CD14-positive monocyte (primary cell): ENCODE measurements around the gene PTPRE. TPM values are rescaled to one million over a fixed set of nuclear protein-coding genes. Genes with fewer than 3 reads are reported as not detected.

Experiments used
- DNase-seq, 3 donors: peaks; one replicate each; pipeline ENCODE4 v3.0.0-alpha.2; 2011 to 2022
- H2AFZ ChIP-seq: 2 replicates; pipeline ENCODE4 v1.6.0; 2012; ENCODE audit warnings: mild to moderate bottlenecking, low read depth, low read length, inconsistent platforms; ENCODE audit not compliant: insufficient read depth, poor library complexity, severe bottlenecking
- H3K27ac ChIP-seq, 2 donors: 1 replicate in 1 of 2; 2 replicates in 1 of 2; pipeline ENCODE4 v1.5.1; 2012 to 2013; ENCODE audit warnings: low read length in 2 of 2, control low read depth in 1 of 2, inconsistent platforms in 1 of 2, low read depth in 1 of 2, mild to moderate bottlenecking in 1 of 2
- H3K27me3 ChIP-seq, 2 donors: one replicate each; pipeline versions ENCODE4 v1.6.0 to v1.6.1; 2011 to 2013; ENCODE audit warnings: low read length in 2 of 2; ENCODE audit not compliant: control insufficient read depth in 2 of 2, insufficient read depth in 2 of 2
- H3K36me3 ChIP-seq, 2 donors: replicated peaks in 1 of 2; 1 replicate in 1 of 2; 2 replicates in 1 of 2; pipeline versions ENCODE4 v1.5.1 to v1.6.1; 2012 to 2013; ENCODE audit warnings: low read length in 2 of 2, control low read depth in 1 of 2, inconsistent platforms in 1 of 2, mild to moderate bottlenecking in 1 of 2; ENCODE audit not compliant: insufficient read depth in 2 of 2, control insufficient read depth in 1 of 2
- H3K4me1 ChIP-seq, 2 donors: 1 replicate in 1 of 2; 2 replicates in 1 of 2; pipeline versions ENCODE4 v1.5.1 to v1.6.1; 2012 to 2013; ENCODE audit warnings: low read length in 2 of 2, control low read depth in 1 of 2, inconsistent platforms in 1 of 2, mild to moderate bottlenecking in 1 of 2, moderate library complexity in 1 of 2; ENCODE audit not compliant: insufficient read depth in 2 of 2, control insufficient read depth in 1 of 2
- H3K4me2 ChIP-seq: replicated peaks from 2 replicates; pipeline ENCODE3; 2012; ENCODE audit warnings: low read length, moderate library complexity, mild to moderate bottlenecking; ENCODE audit not compliant: poor library complexity, severe bottlenecking; ENCODE audit errors: extremely low read depth
- H3K4me3 ChIP-seq, 3 experiments: fragments of 200-600 bp in 1 of 3; sonication (generic) in 1 of 3; replicated peaks in 1 of 3; 1 replicate in 2 of 3; 2 replicates in 1 of 3; pipeline ENCODE4 v1.5.1; 2011 to 2013; ENCODE audit warnings: low read length in 3 of 3, mild to moderate bottlenecking in 3 of 3, control low read depth in 2 of 3, low read depth in 2 of 3, inconsistent platforms in 1 of 3, moderate library complexity in 1 of 3
- H3K79me2 ChIP-seq: 2 replicates; pipeline ENCODE4 v1.6.0; 2012; ENCODE audit warnings: mild to moderate bottlenecking, control low read depth, inconsistent platforms, low read length, moderate library complexity; ENCODE audit not compliant: insufficient read depth
- H3K9ac ChIP-seq: 2 replicates; pipeline ENCODE4 v1.6.0; 2017; ENCODE audit warnings: low read length, mild to moderate bottlenecking; ENCODE audit not compliant: insufficient read depth, poor library complexity, severe bottlenecking
- H3K9me3 ChIP-seq, 2 donors: replicated peaks in 1 of 2; 1 replicate in 1 of 2; 2 replicates in 1 of 2; pipeline versions ENCODE4 v1.5.1 to v1.6.1; 2012 to 2013; ENCODE audit warnings: low read length in 2 of 2, control low read depth in 1 of 2; ENCODE audit not compliant: control insufficient read depth in 1 of 2, insufficient read depth in 1 of 2
- H4K20me1 ChIP-seq: 2 replicates; pipeline ENCODE4 v1.6.0; 2012; ENCODE audit warnings: mild to moderate bottlenecking, low read length, control low read depth, moderate library complexity; ENCODE audit not compliant: insufficient read depth
- H3K27ac Mint-ChIP-seq, 7 donors: one replicate each; pipeline ENCODE4 v1.8.0; 2020; ENCODE audit warnings: mild to moderate bottlenecking in 7 of 7, mixed read lengths in 7 of 7, moderate library complexity in 6 of 7, inconsistent platforms in 2 of 7
- H3K27me3 Mint-ChIP-seq, 3 donors: one replicate each; pipeline ENCODE4 v1.8.0; 2021 to 2022; ENCODE audit warnings: low read depth in 3 of 3, mild to moderate bottlenecking in 3 of 3, mixed read lengths in 3 of 3, moderate library complexity in 3 of 3, inconsistent platforms in 1 of 3
- H3K36me3 Mint-ChIP-seq, 2 donors: one replicate each; pipeline ENCODE4 v1.8.0; 2020; ENCODE audit warnings: mixed read lengths in 2 of 2, inconsistent platforms in 1 of 2, mild to moderate bottlenecking in 1 of 2
- H3K4me1 Mint-ChIP-seq: one replicate; pipeline ENCODE4 v1.8.0; 2020; ENCODE audit warnings: mild to moderate bottlenecking, mixed read lengths
- H3K4me3 Mint-ChIP-seq, 2 donors: one replicate each; pipeline ENCODE4 v1.8.0; 2020; ENCODE audit warnings: mild to moderate bottlenecking in 2 of 2, mixed read lengths in 2 of 2, moderate library complexity in 1 of 2
- H3K9me3 Mint-ChIP-seq, 7 donors: one replicate each; pipeline ENCODE4 v1.8.0; 2020 to 2022; ENCODE audit warnings: mixed read lengths in 7 of 7, mild to moderate bottlenecking in 6 of 7, moderate library complexity in 6 of 7, inconsistent platforms in 2 of 7
- CTCF ChIP-seq: fragments of 200-600 bp; IDR thresholded peaks from one replicate; pipeline ENCODE4 v1.8.0; 2022; ENCODE audit warnings: antibody characterized with exemption, mild to moderate bottlenecking
- WGBS: methylation state at CpG from one replicate; pipeline ENCODE4 v1.1.5; 2013; ENCODE audit warnings: missing lambda C conversion rate; ENCODE audit not compliant: insufficient coverage; 5-methylcytosine and 5-hydroxymethylcytosine counted together
- intact Hi-C, 2 donors: fragments of 100-400 bp; cut with micrococcal nuclease; formaldehyde crosslinking; loops; one replicate each; pipeline versions ENCODE4 v1.15.0 to v1.15.1; 2023
- polyA plus RNA-seq, 3 donors: library from polyadenylated mRNA; depleted of rRNA in 1 of 3; unstranded in 2 of 3; stranded (reverse) in 1 of 3; fragments of 300-500 nt in 2 of 3; fragments of >200 nt in 1 of 3; fragmentation: Illumina TruSeq in 2 of 3; gene quantifications; 1 replicate in 2 of 3; 2 replicates in 1 of 3; pipeline ENCODE4 v1.2.3, GENCODE V29; 2012 to 2021

PTPRE gene
- polyA plus RNA-seq, 3 donors, result 95.2 to 271 (median 125) TPM

- Histone ChIP-seq H3K4me3 (no peak overlapping the region), H3K9ac (no peak overlapping the region), H3K9me3 (no peaks in the 10 kb centered on the region), H4K20me1 (peaks cover 34% of the 10 kb centered on the region), H3K79me2 (peaks cover 50% of the 10 kb centered on the region), H3K36me3 (no peaks in the 10 kb centered on the region), H3K27ac (peak overlapping the region in 1 of 2 donors; percentile 72), H3K4me1 (peaks cover 71 to 83% of the 10 kb centered on the region in 2 donors), H3K4me2 (no peak overlapping the region), H2AFZ (no peak overlapping the region), H3K27me3 (no peaks in the 10 kb centered on the region)
- TF ChIP-seq CTCF, result no peak
- 42% methylated on average over 5 of the region's 7 CpGs for WGBS
- H3K4me3 Mint-ChIP-seq, result no peak overlapping the region
- H3K27me3 Mint-ChIP-seq, result peaks cover 0 to 1% (median 0%) of the 10 kb centered on the region in 3 donors
- intact Hi-C loops, result loop anchor here in 1 of 2 donors (5.0 kb wide), 1 partner anchor 86 kb away; no protein-coding TSS in a partner anchor
- peaks cover 0 to 6% (median 2%) of the 10 kb centered on the region in 7 donors for H3K9me3 Mint-ChIP-seq
- H3K27ac Mint-ChIP-seq, result peak overlapping the region in 5 of 7 donors; percentile 69 to 95 (median 78)
- peak; percentile 38 to 72 (median 40) for DNase-seq
- H3K36me3 Mint-ChIP-seq, result peaks cover 11 to 12% of the 10 kb centered on the region in 2 donors
- peaks cover 82% of the 10 kb centered on the region for H3K4me1 Mint-ChIP-seq
Observed at GRCh38 chr10:127976286-127976685, 69.4 kb downstream of the PTPRE start.

DNA sequence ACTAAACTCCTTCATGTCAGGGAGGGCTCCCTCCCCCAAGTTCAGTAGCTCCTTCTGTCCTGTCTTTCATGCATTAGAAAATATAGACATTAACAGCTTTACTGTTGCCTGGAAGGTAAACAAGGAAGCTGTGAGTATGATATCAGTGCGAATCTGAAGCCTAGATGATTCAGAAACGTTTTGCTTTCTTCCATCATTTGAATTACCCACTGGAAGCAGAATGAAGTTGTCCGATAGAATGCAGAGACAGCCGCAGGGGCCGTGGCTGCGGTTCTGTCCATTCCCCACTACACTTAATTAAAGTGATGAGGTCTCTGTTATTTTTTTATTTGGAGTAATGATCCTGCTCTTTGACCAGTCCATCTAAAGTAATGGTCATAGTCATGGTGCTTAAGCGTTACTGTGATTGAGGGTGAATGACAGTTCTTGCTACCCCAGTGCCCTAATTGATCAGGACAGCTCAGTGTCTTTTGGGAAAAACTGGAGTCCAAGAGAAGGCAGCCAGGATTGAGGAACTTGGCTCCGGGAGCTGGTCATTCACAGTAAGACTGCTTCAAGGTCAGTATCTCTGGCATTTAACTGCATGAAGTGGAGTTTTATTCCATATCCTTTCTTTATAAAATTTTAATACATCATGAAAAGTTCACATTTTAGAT lies 69.9 kb downstream of the PTPRE start:
- Mint-ChIP-seq H3K27me3 (peaks cover 0 to 1% (median 0%) of the 10 kb centered on the region in 3 donors), H3K4me1 (peaks cover 77% of the 10 kb centered on the region), H3K4me3 (peak overlapping the region; percentile 20 to 79), H3K9me3 (peaks cover 0 to 6% (median 2%) of the 10 kb centered on the region in 7 donors), H3K27ac (peak overlapping the region in 5 of 7 donors; percentile 69 to 95 (median 82)), H3K36me3 (peaks cover 11 to 12% of the 10 kb centered on the region in 2 donors)
- Histone ChIP-seq H3K27ac (peak overlapping the region in 1 of 2 donors; percentile 72), H3K79me2 (peaks cover 50% of the 10 kb centered on the region), H3K4me3 (peak overlapping the region in 1 of 3 experiments; percentile 50), H3K36me3 (no peaks in the 10 kb centered on the region), H3K9ac (no peak overlapping the region), H3K27me3 (no peaks in the 10 kb centered on the region), H2AFZ (no peak overlapping the region), H3K4me1 (peaks cover 69 to 79% of the 10 kb centered on the region in 2 donors), H3K9me3 (no peaks in the 10 kb centered on the region), H3K4me2 (peak overlapping the region; percentile 70), H4K20me1 (peaks cover 31% of the 10 kb centered on the region)
- intact Hi-C loops, result loop anchor here in 1 of 2 donors (1.0 to 5.0 kb wide), 2 partner anchors 13 to 85 kb away; no protein-coding TSS in a partner anchor
- TF ChIP-seq CTCF, result no peak
- DNase-seq, result peak in 2 of 3 donors; percentile 26 to 29
- WGBS, result 33% methylated on average over 1 of the region's 8 CpGs
